Activated T-cell treated with anti-CD3 and anti-CD28 coated beads, Interleukin-2, amount 50 U/mL, for 48 hours (primary cell): ENCODE results near the gene DOP1A.
A peak's percentile ranks its signal among the peaks of the same experiment; 100 is the strongest.

Experiments used
- DNase-seq, 2 experiments: peaks; one replicate each; pipeline ENCODE4 v3.0.0-alpha.2; 2020

DOP1A gene

GRCh38 chr6:83215131-83216047, 147.9 kb downstream of the DOP1A start:
- DNase-seq = peak; percentile 55 to 64

- DNase-seq = no peak
These were observed 149.3 kb downstream of the DOP1A start for GRCh38 chr6:83216806-83217205.
